ENCODE data around the gene SETD1A.

SETD1A gene

GRCh38 chr16:30953511-30954124 lies 3.9 kb upstream of the SETD1A start:
- peaks cover 2 to 48% (median 31%) of the 10 kb centered on the region in 4 experiments for H3K4me1 ChIP-seq (ENCODE audit: control extremely low read depth in 1 of 4, control insufficient read depth in 4 of 4, insufficient read depth in 4 of 4, low read length in 3 of 4)

DNA sequence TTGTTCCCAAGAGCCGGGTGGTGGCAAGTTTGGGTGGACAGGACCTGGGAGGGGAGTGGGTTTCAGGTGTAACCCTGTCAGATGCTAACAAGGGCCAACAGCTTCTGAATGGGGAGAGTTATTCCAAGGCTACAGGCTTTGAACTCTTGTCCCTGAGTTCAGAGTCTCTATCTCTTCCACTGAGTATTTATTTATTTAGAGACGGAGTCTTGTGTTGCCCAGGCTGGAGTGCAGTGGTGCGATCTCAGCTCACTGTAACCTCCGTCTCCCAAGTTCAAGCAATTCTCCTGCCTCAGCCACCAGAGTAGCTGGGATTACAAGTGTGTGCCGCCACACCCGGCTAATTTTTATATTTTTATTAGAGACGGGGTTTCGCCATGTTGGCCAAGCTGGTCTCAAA lies 2.6 kb upstream of the SETD1A start:
- no peaks in the 10 kb centered on the region for H3K9me3 ChIP-seq (ENCODE audit: control extremely low read depth in 1 of 5, control insufficient read depth in 4 of 5, insufficient read depth in 2 of 5, low read depth in 1 of 5, low read length in 4 of 5)
- no peaks in the 10 kb centered on the region for H3K27me3 ChIP-seq (replicated peaks in 2 of 5; ENCODE audit: control insufficient read depth in 4 of 5, insufficient read depth in 5 of 5, low read length in 4 of 5)
- 99% methylated on average over 7 of the region's 8 CpGs for WGBS (ENCODE audit: insufficient coverage)
- H3K36me3 ChIP-seq (ENCODE audit: control insufficient read depth in 4 of 4, insufficient read depth in 4 of 4, low read length in 3 of 4), result peaks cover 4 to 54% (median 25%) of the 10 kb centered on the region in 4 experiments
- POLR2A ChIA-PET, result no interaction called here
- H3K4me3 ChIP-seq (ENCODE audit: control insufficient read depth in 1 of 7, extremely low read depth in 1 of 7, insufficient read depth in 4 of 7, low read depth in 2 of 7, low read length in 6 of 7), result no peak overlapping the region
- no peak overlapping the region for H3K27ac ChIP-seq (ENCODE audit: insufficient read depth in 1 of 2, low read depth in 1 of 2, low read length in 2 of 2, poor library complexity in 1 of 2, severe bottlenecking in 2 of 2)
- no peak for DNase-seq
- peaks cover 2 to 49% (median 35%) of the 10 kb centered on the region in 4 experiments for H3K4me1 ChIP-seq (ENCODE audit: control extremely low read depth in 1 of 4, control insufficient read depth in 4 of 4, insufficient read depth in 4 of 4, low read length in 3 of 4)
- CTCF ChIA-PET, result interaction anchor here (0.7 to 5.8 kb wide), 11 partner anchors 9 to 431 kb away, joined by 3 to 50 read pairs (median 4); partner anchors contain the start of gene BCKDK

More at GRCh38 chr16:30953511-30954124, 3.9 kb upstream of the SETD1A start:
- WGBS (ENCODE audit: insufficient coverage), result 77% methylated on average over 14 of the region's 15 CpGs
- Histone ChIP-seq H3K4me3 (ENCODE audit: control insufficient read depth in 1 of 7, extremely low read depth in 1 of 7, insufficient read depth in 4 of 7, low read depth in 2 of 7, low read length in 6 of 7) (no peak overlapping the region), H3K27me3 (replicated peaks in 2 of 5; ENCODE audit: control insufficient read depth in 4 of 5, insufficient read depth in 5 of 5, low read length in 4 of 5) (no peaks in the 10 kb centered on the region), H3K36me3 (ENCODE audit: control insufficient read depth in 4 of 4, insufficient read depth in 4 of 4, low read length in 3 of 4) (peaks cover 0 to 41% (median 19%) of the 10 kb centered on the region in 4 experiments), H3K27ac (ENCODE audit: insufficient read depth in 1 of 2, low read depth in 1 of 2, low read length in 2 of 2, poor library complexity in 1 of 2, severe bottlenecking in 2 of 2) (no peak overlapping the region), H3K9me3 (ENCODE audit: control extremely low read depth in 1 of 5, control insufficient read depth in 4 of 5, insufficient read depth in 2 of 5, low read depth in 1 of 5, low read length in 4 of 5) (no peaks in the 10 kb centered on the region)
- ChIA-PET CTCF (interaction anchor here (0.7 to 5.8 kb wide), 13 partner anchors 9 to 432 kb away, joined by 3 to 50 read pairs (median 4); partner anchors contain the start of genes PHKG2 and VKORC1), POLR2A (interaction anchor here (0.7 kb wide), 1 partner anchor 52 kb away, joined by 3 read pairs; no protein-coding TSS in a partner anchor)
- DNase-seq, result peak; percentile 74 to 90 (median 87)

DNA sequence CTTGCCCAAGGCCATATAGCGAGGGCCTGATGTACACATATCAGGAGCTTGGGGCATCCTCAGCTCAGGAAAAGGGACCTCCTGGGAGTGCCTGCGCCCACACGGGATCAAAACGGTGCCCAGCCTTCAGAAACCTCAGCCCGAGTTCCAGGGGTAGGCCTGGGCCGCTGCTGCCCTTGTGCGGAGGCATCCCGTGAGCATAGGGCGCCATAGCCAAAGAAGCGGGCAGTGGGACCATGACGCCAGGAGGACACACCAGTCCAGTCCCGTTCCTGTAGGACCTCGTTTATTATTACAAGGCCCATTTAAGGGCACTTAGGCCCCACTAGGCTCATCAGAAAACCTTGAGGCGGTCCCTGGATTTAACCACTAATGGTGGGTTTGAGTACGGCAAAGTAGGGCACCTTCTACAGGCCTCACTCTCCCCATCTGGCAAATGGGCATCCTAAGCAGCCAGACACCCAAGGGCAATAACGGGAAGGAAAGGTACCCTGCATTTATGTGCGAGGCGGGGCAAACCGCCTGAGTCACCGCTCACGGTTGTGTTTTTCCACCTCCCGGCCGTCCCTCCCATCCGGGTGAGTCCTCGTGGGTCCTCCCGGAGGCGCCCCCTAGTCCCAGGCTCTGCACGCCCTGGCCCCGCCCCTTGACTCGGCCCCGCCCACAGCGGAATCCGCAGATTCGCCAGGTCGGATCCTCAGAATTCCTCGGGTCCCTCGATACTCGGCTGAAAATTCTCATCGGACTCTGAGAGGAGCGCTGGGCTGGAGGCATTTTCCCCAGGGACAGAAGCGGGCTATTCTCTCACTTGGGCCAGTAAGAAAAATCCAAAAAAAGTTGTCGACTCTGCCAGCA lies 726 bp upstream of the SETD1A start:
- Histone ChIP-seq H3K4me3 (ENCODE audit: control insufficient read depth in 1 of 7, extremely low read depth in 1 of 7, insufficient read depth in 4 of 7, low read depth in 2 of 7, low read length in 6 of 7) (peak overlapping the region; percentile 73 to 99 (median 91)), H3K36me3 (ENCODE audit: control insufficient read depth in 4 of 4, insufficient read depth in 4 of 4, low read length in 3 of 4) (peaks cover 14 to 59% (median 37%) of the 10 kb centered on the region in 4 experiments), H3K4me1 (ENCODE audit: control extremely low read depth in 1 of 4, control insufficient read depth in 4 of 4, insufficient read depth in 4 of 4, low read length in 3 of 4) (peaks cover 0 to 36% (median 21%) of the 10 kb centered on the region in 4 experiments), H3K9me3 (ENCODE audit: control extremely low read depth in 1 of 5, control insufficient read depth in 4 of 5, insufficient read depth in 2 of 5, low read depth in 1 of 5, low read length in 4 of 5) (no peaks in the 10 kb centered on the region), H3K27me3 (replicated peaks in 2 of 5; ENCODE audit: control insufficient read depth in 4 of 5, insufficient read depth in 5 of 5, low read length in 4 of 5) (no peaks in the 10 kb centered on the region), H3K27ac (ENCODE audit: insufficient read depth in 1 of 2, low read depth in 1 of 2, low read length in 2 of 2, poor library complexity in 1 of 2, severe bottlenecking in 2 of 2) (peak overlapping the region; percentile 99)
- ChIA-PET POLR2A (interaction anchor here (1.1 to 1.2 kb wide), 2 partner anchors 10 to 501 kb away, joined by 3 to 4 read pairs; no protein-coding TSS in a partner anchor), CTCF (interaction anchor here (1.0 to 5.8 kb wide), 2 partner anchors 17 to 917 kb away, joined by 3 to 50 read pairs; partner anchors contain the start of gene ZNF267)
- DNase-seq, result peak; percentile 95 to 97 (median 97)
- WGBS (ENCODE audit: insufficient coverage), result 32% methylated on average over 42 of the region's 42 CpGs

GRCh38 chr16:30958175-30959079 lies 873 bp downstream of the SETD1A start:
- peaks cover 18 to 66% (median 41%) of the 10 kb centered on the region in 4 experiments for H3K36me3 ChIP-seq (ENCODE audit: control insufficient read depth in 4 of 4, insufficient read depth in 4 of 4, low read length in 3 of 4)
- peak overlapping the region; percentile 59 to 99 for H3K27ac ChIP-seq (ENCODE audit: insufficient read depth in 1 of 2, low read depth in 1 of 2, low read length in 2 of 2, poor library complexity in 1 of 2, severe bottlenecking in 2 of 2)
- no peaks in the 10 kb centered on the region for H3K27me3 ChIP-seq (replicated peaks in 2 of 5; ENCODE audit: control insufficient read depth in 4 of 5, insufficient read depth in 5 of 5, low read length in 4 of 5)
- 31% methylated on average over 27 of the region's 55 CpGs for WGBS (ENCODE audit: insufficient coverage)
- no peaks in the 10 kb centered on the region for H3K9me3 ChIP-seq (ENCODE audit: control extremely low read depth in 1 of 5, control insufficient read depth in 4 of 5, insufficient read depth in 2 of 5, low read depth in 1 of 5, low read length in 4 of 5)
- DNase-seq, result peak; percentile 77 to 78 (median 78)
- ChIA-PET POLR2A (interaction anchor here (0.5 to 1.2 kb wide), 3 partner anchors 9 to 500 kb away, joined by 3 to 4 read pairs (median 3); no protein-coding TSS in a partner anchor), CTCF (interaction anchor here (0.6 to 3.0 kb wide), 8 partner anchors 9 to 144 kb away, joined by 3 to 21 read pairs (median 4); partner anchors contain the start of gene HSD3B7)
- H3K4me1 ChIP-seq (ENCODE audit: control extremely low read depth in 1 of 4, control insufficient read depth in 4 of 4, insufficient read depth in 4 of 4, low read length in 3 of 4), result peaks cover 0 to 29% (median 21%) of the 10 kb centered on the region in 4 experiments
- H3K4me3 ChIP-seq (ENCODE audit: control insufficient read depth in 1 of 7, extremely low read depth in 1 of 7, insufficient read depth in 4 of 7, low read depth in 2 of 7, low read length in 6 of 7), result peak overlapping the region; percentile 73 to 99 (median 91)

- H3K36me3 ChIP-seq (ENCODE audit: control insufficient read depth in 4 of 4, insufficient read depth in 4 of 4, low read length in 3 of 4), result peaks cover 22 to 76% (median 52%) of the 10 kb centered on the region in 4 experiments
Measured at GRCh38 chr16:30961384-30961783, 3.8 kb downstream of the SETD1A start.

DNA sequence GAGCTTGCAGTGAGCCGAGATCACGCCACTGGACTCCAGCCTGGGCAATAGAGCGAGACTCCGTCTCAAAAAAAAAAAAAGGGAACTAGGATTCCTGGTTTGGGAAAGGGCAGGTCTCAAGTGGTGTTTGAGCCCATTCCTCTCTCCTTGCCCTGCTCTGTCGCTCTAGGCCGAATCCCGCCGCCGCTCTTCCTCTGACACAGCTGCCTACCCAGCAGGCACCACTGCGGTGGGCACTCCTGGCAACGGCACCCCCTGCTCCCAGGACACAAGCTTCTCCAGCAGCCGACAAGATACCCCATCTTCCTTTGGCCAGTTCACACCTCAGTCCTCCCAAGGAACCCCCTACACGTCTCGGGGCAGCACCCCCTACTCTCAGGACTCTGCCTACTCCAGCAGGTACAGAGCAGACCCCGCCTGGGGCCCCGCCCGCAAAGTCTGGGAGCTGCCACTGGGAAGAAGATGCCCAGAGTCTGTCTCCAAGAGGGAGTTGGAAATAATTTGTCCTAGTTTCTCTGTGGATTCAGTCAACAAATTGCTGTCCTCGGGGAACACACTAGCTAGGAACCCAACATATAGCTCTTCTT lies 6.5 kb downstream of the SETD1A start:
- ChIA-PET POLR2A (no interaction called here), CTCF (interaction anchor here (1.1 to 1.8 kb wide), 3 partner anchors 9 to 134 kb away, joined by 3 to 10 read pairs (median 4); no protein-coding TSS in a partner anchor)
- H3K36me3 ChIP-seq (ENCODE audit: control insufficient read depth in 4 of 4, insufficient read depth in 4 of 4, low read length in 3 of 4), result peaks cover 22 to 87% (median 64%) of the 10 kb centered on the region in 4 experiments
- H3K4me1 ChIP-seq (ENCODE audit: control extremely low read depth in 1 of 4, control insufficient read depth in 4 of 4, insufficient read depth in 4 of 4, low read length in 3 of 4), result peaks cover 0 to 4% (median 4%) of the 10 kb centered on the region in 4 experiments
- no peak overlapping the region for H3K27ac ChIP-seq (ENCODE audit: insufficient read depth in 1 of 2, low read depth in 1 of 2, low read length in 2 of 2, poor library complexity in 1 of 2, severe bottlenecking in 2 of 2)
- no peaks in the 10 kb centered on the region for H3K27me3 ChIP-seq (replicated peaks in 2 of 5; ENCODE audit: control insufficient read depth in 4 of 5, insufficient read depth in 5 of 5, low read length in 4 of 5)
- 95% methylated on average over 9 of the region's 18 CpGs for WGBS (ENCODE audit: insufficient coverage)
- no peaks in the 10 kb centered on the region for H3K9me3 ChIP-seq (ENCODE audit: control extremely low read depth in 1 of 5, control insufficient read depth in 4 of 5, insufficient read depth in 2 of 5, low read depth in 1 of 5, low read length in 4 of 5)
- no peak for DNase-seq
- H3K4me3 ChIP-seq (ENCODE audit: control insufficient read depth in 1 of 7, extremely low read depth in 1 of 7, insufficient read depth in 4 of 7, low read depth in 2 of 7, low read length in 6 of 7), result no peak overlapping the region

More at GRCh38 chr16:30961384-30961783, 3.8 kb downstream of the SETD1A start:
- DNase-seq, result no peak
- peaks cover 0 to 22% (median 16%) of the 10 kb centered on the region in 4 experiments for H3K4me1 ChIP-seq (ENCODE audit: control extremely low read depth in 1 of 4, control insufficient read depth in 4 of 4, insufficient read depth in 4 of 4, low read length in 3 of 4)
- no peak overlapping the region for H3K27ac ChIP-seq (ENCODE audit: insufficient read depth in 1 of 2, low read depth in 1 of 2, low read length in 2 of 2, poor library complexity in 1 of 2, severe bottlenecking in 2 of 2)
- ChIA-PET POLR2A (no interaction called here), CTCF (interaction anchor here (0.9 kb wide), 1 partner anchor 21 kb away, joined by 3 read pairs; no protein-coding TSS in a partner anchor)
- H3K27me3 ChIP-seq (replicated peaks in 2 of 5; ENCODE audit: control insufficient read depth in 4 of 5, insufficient read depth in 5 of 5, low read length in 4 of 5), result no peaks in the 10 kb centered on the region
- 97% methylated on average over 9 of the region's 11 CpGs for WGBS (ENCODE audit: insufficient coverage)
- no peak overlapping the region for H3K4me3 ChIP-seq (ENCODE audit: control insufficient read depth in 1 of 7, extremely low read depth in 1 of 7, insufficient read depth in 4 of 7, low read depth in 2 of 7, low read length in 6 of 7)
- no peaks in the 10 kb centered on the region for H3K9me3 ChIP-seq (ENCODE audit: control extremely low read depth in 1 of 5, control insufficient read depth in 4 of 5, insufficient read depth in 2 of 5, low read depth in 1 of 5, low read length in 4 of 5)

All from common myeloid progenitor, CD34-positive (primary cell).